Lower lobe of right lung (tissue), 2 donors: ENCODE measurements around the gene SPAG16. TPM values are rescaled to one million over a fixed set of nuclear protein-coding genes. Genes with fewer than 3 reads are reported as not detected.

Experiments
- ATAC-seq, 2 donors: fragments of 200-7000 bp; cut with Tn5 transposase; one replicate each; pipeline ENCODE4 v1.9.1; 2020 to 2022; ENCODE audit warnings: mild to moderate bottlenecking in 2 of 2, moderate library complexity in 2 of 2
- DNase-seq: peaks from one replicate; pipeline ENCODE4 v3.0.0-alpha.2; 2020
- H3K27ac ChIP-seq: fragments of 200-600 bp; one replicate; pipeline ENCODE4 v1.8.0; 2022
- H3K27me3 ChIP-seq: fragments of 200-600 bp; one replicate; pipeline ENCODE4 v1.8.0; 2022; ENCODE audit warnings: low read depth
- H3K36me3 ChIP-seq: fragments of 200-600 bp; one replicate; pipeline ENCODE4 v1.8.0; 2022; ENCODE audit warnings: mild to moderate bottlenecking
- H3K4me1 ChIP-seq: fragments of 200-600 bp; one replicate; pipeline ENCODE4 v1.8.0; 2022
- H3K4me3 ChIP-seq: fragments of 200-600 bp; one replicate; pipeline ENCODE4 v1.8.0; 2022; ENCODE audit warnings: mild to moderate bottlenecking
- H3K9me3 ChIP-seq: fragments of 200-600 bp; one replicate; pipeline ENCODE4 v1.8.0; 2022
- CTCF ChIP-seq: fragments of 200-600 bp; IDR thresholded peaks from one replicate; pipeline ENCODE4 v1.8.0; 2022; ENCODE audit warnings: antibody characterized with exemption, mild to moderate bottlenecking
- intact Hi-C: fragments of 100-400 bp; cut with DNase I; formaldehyde crosslinking; loops from one replicate; pipeline ENCODE4 v1.11.0; 2022
- total RNA-seq: library from RNA; stranded (reverse); fragmentation: NEBNext Ultra II Directional; extraction: Animal tissue kit (Norgen Biotek cat#: 25700); gene quantifications from one replicate; pipeline ENCODE4 v1.2.1, GENCODE V29; 2021
- donor health status: DM: no; HTN: yes; CAD: no; lungs with severe emphysema.

SPAG16 gene
- total RNA-seq, 1 donor from 2014 or later, result 16.7 TPM

GRCh38 chr2:214255046-214255445, 970.8 kb downstream of the SPAG16 start:
- Histone ChIP-seq H3K36me3 (no peaks in the 10 kb centered on the region), H3K27me3 (no peaks in the 10 kb centered on the region), H3K9me3 (no peaks in the 10 kb centered on the region), H3K4me3 (no peak overlapping the region), H3K4me1 (no peaks in the 10 kb centered on the region), H3K27ac (no peak overlapping the region)
- DNase-seq, result no peak
- intact Hi-C loops, result no loop called here
- ATAC-seq, result no peak
- TF ChIP-seq CTCF, result no peak

- Histone ChIP-seq H3K9me3 (no peaks in the 10 kb centered on the region), H3K36me3 (no peaks in the 10 kb centered on the region), H3K27me3 (no peaks in the 10 kb centered on the region), H3K4me1 (no peaks in the 10 kb centered on the region), H3K4me3 (no peak overlapping the region), H3K27ac (no peak overlapping the region)
- TF ChIP-seq CTCF, result no peak
- DNase-seq, result no peak
- ATAC-seq, result no peak
- intact Hi-C loops, result no loop called here
Measured at GRCh38 chr2:214261683-214262082, 977.4 kb downstream of the SPAG16 start.

GRCh38 chr2:214264171-214264570, 979.9 kb downstream of the SPAG16 start:
- no peaks in the 10 kb centered on the region for H3K4me1 ChIP-seq
- H3K9me3 ChIP-seq, result no peaks in the 10 kb centered on the region
- no peak for DNase-seq
- no peak for TF ChIP-seq CTCF
- H3K27ac ChIP-seq, result no peak overlapping the region
- ATAC-seq, result no peak
- no peaks in the 10 kb centered on the region for H3K27me3 ChIP-seq
- H3K36me3 ChIP-seq, result no peaks in the 10 kb centered on the region
- intact Hi-C loops, result no loop called here
- H3K4me3 ChIP-seq, result no peak overlapping the region

GRCh38 chr2:214265991-214266489, 981.8 kb downstream of the SPAG16 start:
- Histone ChIP-seq H3K9me3 (no peaks in the 10 kb centered on the region), H3K27ac (no peak overlapping the region), H3K27me3 (no peaks in the 10 kb centered on the region), H3K4me3 (no peak overlapping the region), H3K4me1 (no peaks in the 10 kb centered on the region), H3K36me3 (no peaks in the 10 kb centered on the region)
- DNase-seq, result no peak
- TF ChIP-seq CTCF, result no peak
- no peak for ATAC-seq
- intact Hi-C loops, result no loop called here

GRCh38 chr2:214277880-214278279, 993.6 kb downstream of the SPAG16 start:
- no peaks in the 10 kb centered on the region for H3K4me1 ChIP-seq
- TF ChIP-seq CTCF, result no peak
- DNase-seq, result no peak
- no peak overlapping the region for H3K27ac ChIP-seq
- H3K36me3 ChIP-seq, result no peaks in the 10 kb centered on the region
- intact Hi-C loops, result no loop called here
- ATAC-seq, result no peak
- no peak overlapping the region for H3K4me3 ChIP-seq
- H3K27me3 ChIP-seq, result no peaks in the 10 kb centered on the region
- no peaks in the 10 kb centered on the region for H3K9me3 ChIP-seq

GRCh38 chr2:214286011-214286410, 1001.7 kb downstream of the SPAG16 start:
- ATAC-seq (no peak), DNase-seq (no peak)
- intact Hi-C loops, result no loop called here
- Histone ChIP-seq H3K9me3 (no peaks in the 10 kb centered on the region), H3K4me3 (no peak overlapping the region), H3K27ac (no peak overlapping the region), H3K27me3 (no peaks in the 10 kb centered on the region), H3K36me3 (no peaks in the 10 kb centered on the region), H3K4me1 (no peaks in the 10 kb centered on the region)
- TF ChIP-seq CTCF, result no peak
